OCI-LY7 (cell line): ENCODE data around the gene NRXN2. TPM values are rescaled to one million over a fixed set of nuclear protein-coding genes. Genes with fewer than 3 reads are reported as not detected.

Experiments used
- BruUV-seq: library from RNA; stranded (reverse); fragments of 400-500 nt; replicated peaks from 2 replicates; lab custom pipeline; 2021; lab: Mats Ljungman, UMichigan
- CTCF ChIA-PET: fragments of 300-600 bp; sonication (Branson Sonifier 250); formaldehyde crosslinking; loops from one replicate; lab custom pipeline; 2022; ENCODE audit warnings: antibody characterized with exemption; ENCODE audit not compliant: unreplicated experiment; lab: Charles Lee
- POLR2A ChIA-PET: fragments of 300-600 bp; sonication (Branson Sonifier 250); formaldehyde crosslinking; loops from one replicate; lab custom pipeline; 2022; ENCODE audit warnings: antibody characterized with exemption; lab: Charles Lee
- DNase-seq: peaks from one replicate; pipeline ENCODE4 v3.0.0-alpha.2; 2015; ENCODE audit warnings: low spot score
- H2AFZ ChIP-seq: fragments of 200-600 bp; sonication (generic), shearing (Covaris generic); 2 replicates; pipeline ENCODE4 v1.6.1; 2014; ENCODE audit warnings: mild to moderate bottlenecking, antibody characterized with exemption, low read length, moderate library complexity
- H3K27ac ChIP-seq: fragments of 200-600 bp; sonication (generic); 2 replicates; pipeline ENCODE4 v1.5.1; 2014; ENCODE audit warnings: mixed run types, low read depth, mild to moderate bottlenecking, moderate library complexity, low read length, inconsistent platforms; ENCODE audit not compliant: poor library complexity, severe bottlenecking
- H3K36me3 ChIP-seq: fragments of 200-600 bp; sonication (generic); 2 replicates; pipeline ENCODE4 v1.6.1; 2014; ENCODE audit warnings: mild to moderate bottlenecking, antibody characterized with exemption, low read length, moderate library complexity, mixed read lengths; ENCODE audit not compliant: insufficient read depth
- H3K4me1 ChIP-seq: fragments of 200-600 bp; sonication (generic); 2 replicates; pipeline ENCODE4 v1.5.1; 2014; ENCODE audit warnings: mild to moderate bottlenecking, low read length; ENCODE audit not compliant: insufficient read depth, poor library complexity, severe bottlenecking
- H3K4me2 ChIP-seq: fragments of 200-600 bp; sonication (generic); 2 replicates; pipeline ENCODE4 v1.6.1; 2014; ENCODE audit warnings: mild to moderate bottlenecking, low read length
- H3K4me3 ChIP-seq: fragments of 200-600 bp; sonication (generic); 2 replicates; pipeline ENCODE4 v1.5.1; 2014; ENCODE audit warnings: mild to moderate bottlenecking, low read depth, low read length; ENCODE audit not compliant: poor library complexity, severe bottlenecking
- H3K79me2 ChIP-seq: fragments of 200-600 bp; sonication (generic); 2 replicates; pipeline ENCODE4 v1.6.1; 2016; ENCODE audit warnings: low read depth, mild to moderate bottlenecking, low read length, moderate library complexity, mixed read lengths; ENCODE audit not compliant: insufficient read depth
- H3K9me2 ChIP-seq: fragments of 200-600 bp; sonication (generic); 2 replicates; pipeline ENCODE4 v1.6.1; 2016; ENCODE audit warnings: mild to moderate bottlenecking, low read length, mixed read lengths; ENCODE audit not compliant: insufficient read depth
- H3K9me3 ChIP-seq: fragments of 200-600 bp; sonication (generic); 2 replicates; pipeline ENCODE4 v1.6.1; 2014; ENCODE audit warnings: mild to moderate bottlenecking, mixed run types, low read length, mixed read lengths
- H4K20me1 ChIP-seq: fragments of 200-600 bp; sonication (generic); 2 replicates; pipeline ENCODE4 v1.6.1; 2014; ENCODE audit warnings: mild to moderate bottlenecking, antibody characterized with exemption, low read length, moderate library complexity, mixed read lengths; ENCODE audit not compliant: insufficient read depth
- EZH2phosphoT487 ChIP-seq: fragments of 200-600 bp; sonication (generic); IDR thresholded peaks from 2 replicates; pipeline ENCODE4 v1.6.1; 2018; ENCODE audit warnings: low read depth, borderline replicate concordance, mild to moderate bottlenecking, mixed run types, antibody characterized with exemption, low read length, moderate library complexity, mixed read lengths
- intact Hi-C: fragments of 100-400 bp; cut with micrococcal nuclease; formaldehyde crosslinking; loops from one replicate; pipeline ENCODE4 v1.10.0; 2022; ENCODE audit not compliant: unreplicated experiment
- total RNA-seq, 2 experiments: library from RNA; depleted of rRNA in 1 of 2; stranded (reverse); fragments of >200 nt in 1 of 2; shearing (Covaris generic) in 1 of 2; gene quantifications; 2 replicates each; pipeline ENCODE4 v1.2.3, GENCODE V29; 2014 to 2022
- TF ChIP-seq, protein P1 (sequence below): fragments of 200-600 bp; sonication (generic); conservative IDR thresholded peaks from 2 replicates; pipeline ENCODE4 v1.5.1; 2014; ENCODE audit warnings: mild to moderate bottlenecking, antibody characterized with exemption, low read length, moderate library complexity, mixed read lengths

Gene NRXN2
- total RNA-seq, 2 experiments from 2014 or later = 2.4 to 3.3 TPM

DNA sequence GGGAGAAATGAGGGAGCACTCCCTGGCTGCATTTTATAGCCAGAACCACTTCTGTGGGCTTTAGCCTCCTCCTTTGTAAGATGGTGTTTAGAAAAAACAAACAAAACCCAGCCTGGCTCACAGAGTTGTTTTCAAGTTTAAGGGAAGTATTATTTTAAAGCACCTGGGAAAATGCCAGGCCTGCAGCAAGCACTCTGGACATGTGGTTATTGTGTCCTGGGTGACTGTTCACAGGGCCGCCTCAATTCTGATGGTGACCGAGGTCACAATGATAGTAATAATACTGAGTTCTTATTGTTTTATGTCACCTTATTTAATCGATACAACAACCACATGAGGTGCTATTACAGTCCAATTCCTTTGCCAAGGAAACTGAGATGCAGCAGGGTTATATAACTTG is 152.7 kb downstream of the NRXN2 start:
- Histone ChIP-seq H4K20me1 (no peaks in the 10 kb centered on the region), H3K9me3 (no peaks in the 10 kb centered on the region), H3K9me2 (no peaks in the 10 kb centered on the region), H3K27ac (no peak overlapping the region), H3K79me2 (no peaks in the 10 kb centered on the region), H3K36me3 (no peaks in the 10 kb centered on the region), H3K4me3 (no peak overlapping the region), H2AFZ (no peak overlapping the region), H3K4me2 (no peak overlapping the region), H3K4me1 (peaks cover 15% of the 10 kb centered on the region)
- intact Hi-C loops = no loop called here
- TF ChIP-seq, protein P1, sequence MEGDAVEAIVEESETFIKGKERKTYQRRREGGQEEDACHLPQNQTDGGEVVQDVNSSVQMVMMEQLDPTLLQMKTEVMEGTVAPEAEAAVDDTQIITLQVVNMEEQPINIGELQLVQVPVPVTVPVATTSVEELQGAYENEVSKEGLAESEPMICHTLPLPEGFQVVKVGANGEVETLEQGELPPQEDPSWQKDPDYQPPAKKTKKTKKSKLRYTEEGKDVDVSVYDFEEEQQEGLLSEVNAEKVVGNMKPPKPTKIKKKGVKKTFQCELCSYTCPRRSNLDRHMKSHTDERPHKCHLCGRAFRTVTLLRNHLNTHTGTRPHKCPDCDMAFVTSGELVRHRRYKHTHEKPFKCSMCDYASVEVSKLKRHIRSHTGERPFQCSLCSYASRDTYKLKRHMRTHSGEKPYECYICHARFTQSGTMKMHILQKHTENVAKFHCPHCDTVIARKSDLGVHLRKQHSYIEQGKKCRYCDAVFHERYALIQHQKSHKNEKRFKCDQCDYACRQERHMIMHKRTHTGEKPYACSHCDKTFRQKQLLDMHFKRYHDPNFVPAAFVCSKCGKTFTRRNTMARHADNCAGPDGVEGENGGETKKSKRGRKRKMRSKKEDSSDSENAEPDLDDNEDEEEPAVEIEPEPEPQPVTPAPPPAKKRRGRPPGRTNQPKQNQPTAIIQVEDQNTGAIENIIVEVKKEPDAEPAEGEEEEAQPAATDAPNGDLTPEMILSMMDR = no peak
- no peak for TF ChIP-seq EZH2phosphoT487
- POLR2A ChIA-PET = no interaction called here
- CTCF ChIA-PET = no interaction called here
- no TSS peak for BruUV-seq
- no peak for DNase-seq

DNA sequence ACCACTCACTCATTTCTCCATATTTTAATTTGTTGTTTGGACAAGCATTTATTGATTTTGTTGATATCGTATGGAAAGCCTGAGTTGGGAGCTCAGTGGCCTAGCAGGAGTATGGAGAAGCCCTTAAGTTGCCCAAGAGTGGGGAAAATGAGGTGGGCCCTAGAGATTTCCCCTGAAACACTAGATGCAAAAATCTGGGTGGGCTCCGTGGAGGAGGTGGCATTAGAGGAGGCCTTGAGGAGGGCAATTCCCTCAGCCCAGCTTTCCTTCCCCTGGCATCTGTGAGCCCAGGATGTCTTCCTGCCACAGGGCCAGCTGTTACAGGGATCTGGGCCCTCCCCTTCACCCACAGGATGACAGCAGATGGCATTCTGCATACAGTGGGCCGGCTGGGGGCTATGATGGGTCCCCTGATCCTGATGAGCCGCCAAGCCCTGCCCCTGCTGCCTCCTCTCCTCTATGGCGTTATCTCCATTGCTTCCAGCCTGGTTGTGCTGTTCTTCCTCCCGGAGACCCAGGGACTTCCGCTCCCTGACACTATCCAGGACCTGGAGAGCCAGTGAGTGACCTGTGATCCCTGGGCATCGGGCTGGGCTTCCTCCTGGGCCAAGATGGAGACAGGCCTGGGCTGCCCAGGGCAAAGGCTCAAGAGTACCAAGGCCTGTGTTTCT is 153.6 kb downstream of the NRXN2 start:
- intact Hi-C loops = no loop called here
- Histone ChIP-seq H2AFZ (no peak overlapping the region), H4K20me1 (no peaks in the 10 kb centered on the region), H3K4me3 (no peak overlapping the region), H3K36me3 (no peaks in the 10 kb centered on the region), H3K4me1 (peaks cover 15% of the 10 kb centered on the region), H3K9me3 (no peaks in the 10 kb centered on the region), H3K79me2 (no peaks in the 10 kb centered on the region), H3K4me2 (no peak overlapping the region), H3K9me2 (no peaks in the 10 kb centered on the region), H3K27ac (no peak overlapping the region)
- CTCF ChIA-PET = no interaction called here
- no TSS peak for BruUV-seq
- POLR2A ChIA-PET = no interaction called here
- no peak for DNase-seq
- TF ChIP-seq, protein P1 = no peak
- TF ChIP-seq EZH2phosphoT487 = no peak

GRCh38 chr11:64568584-64569140 is 154.3 kb downstream of the NRXN2 start:
- intact Hi-C loops = no loop called here
- peaks cover 15% of the 10 kb centered on the region for H3K4me1 ChIP-seq
- BruUV-seq = no TSS peak
- no peaks in the 10 kb centered on the region for H4K20me1 ChIP-seq
- no peaks in the 10 kb centered on the region for H3K36me3 ChIP-seq
- TF ChIP-seq, protein P1 = no peak
- no peak for TF ChIP-seq EZH2phosphoT487
- H3K27ac ChIP-seq = no peak overlapping the region
- no peaks in the 10 kb centered on the region for H3K79me2 ChIP-seq
- H3K9me2 ChIP-seq = no peaks in the 10 kb centered on the region
- CTCF ChIA-PET = no interaction called here
- no peaks in the 10 kb centered on the region for H3K9me3 ChIP-seq
- POLR2A ChIA-PET = no interaction called here
- no peak overlapping the region for H2AFZ ChIP-seq
- DNase-seq = no peak
- H3K4me2 ChIP-seq = no peak overlapping the region
- no peak overlapping the region for H3K4me3 ChIP-seq
